WERI-Rb-1 (cell line): ENCODE measurements around the gene MAN2A2.

ENCODE experiments used
- DNase-seq: peaks from one replicate; pipeline ENCODE4 v3.0.0-alpha.2; 2020
- H3K27ac ChIP-seq: fragments of 250-450 bp; sonication (Bioruptor Pico); 2 replicates; pipeline ENCODE4 v1.5.1; 2020; ENCODE audit warnings: mild to moderate bottlenecking, moderate library complexity
- H3K27me3 ChIP-seq: fragments of 250-450 bp; sonication (Bioruptor Pico); 2 replicates; pipeline ENCODE4 v1.5.1; 2021; ENCODE audit warnings: mild to moderate bottlenecking, low read depth, moderate library complexity; ENCODE audit not compliant: insufficient read depth, severe bottlenecking
- H3K36me3 ChIP-seq: fragments of 250-450 bp; sonication (Bioruptor Pico); 2 replicates; pipeline ENCODE4 v1.5.1; 2020; ENCODE audit warnings: mild to moderate bottlenecking, moderate library complexity
- H3K4me3 ChIP-seq: 2 replicates; pipeline ENCODE4 v1.5.1; 2011; ENCODE audit warnings: low read depth, mild to moderate bottlenecking, control low read depth, low read length
- H3K9me3 ChIP-seq: fragments of 250-450 bp; sonication (Bioruptor Pico); 2 replicates; pipeline ENCODE4 v1.5.1; 2021; ENCODE audit warnings: mild to moderate bottlenecking, moderate library complexity; ENCODE audit not compliant: severe bottlenecking
- CTCF ChIP-seq: IDR thresholded peaks from 2 replicates; pipeline ENCODE4 v1.5.1; 2011; ENCODE audit warnings: low read depth, mild to moderate bottlenecking, control low read depth, inconsistent platforms, low read length

MAN2A2 gene

GRCh38 chr15:90877315-90877714 is 25.8 kb upstream of the MAN2A2 start:
- TF ChIP-seq CTCF, result no peak
- Histone ChIP-seq H3K27me3 (peaks cover 7% of the 10 kb centered on the region), H3K4me3 (no peak overlapping the region), H3K9me3 (no peaks in the 10 kb centered on the region), H3K27ac (no peak overlapping the region), H3K36me3 (no peaks in the 10 kb centered on the region)
- no peak for DNase-seq

GRCh38 chr15:90877996-90878395 is 25.1 kb upstream of the MAN2A2 start:
- no peak for TF ChIP-seq CTCF
- H3K4me3 ChIP-seq, result no peak overlapping the region
- no peak for DNase-seq
- H3K27ac ChIP-seq, result no peak overlapping the region
- H3K9me3 ChIP-seq, result no peaks in the 10 kb centered on the region
- H3K36me3 ChIP-seq, result no peaks in the 10 kb centered on the region
- H3K27me3 ChIP-seq, result no peaks in the 10 kb centered on the region

- TF ChIP-seq CTCF, result no peak
- no peak for DNase-seq
- Histone ChIP-seq H3K36me3 (no peaks in the 10 kb centered on the region), H3K27ac (no peak overlapping the region), H3K9me3 (no peaks in the 10 kb centered on the region), H3K4me3 (no peak overlapping the region), H3K27me3 (no peaks in the 10 kb centered on the region)
Observed at GRCh38 chr15:90878660-90879059, 24.4 kb upstream of the MAN2A2 start.

- Histone ChIP-seq H3K4me3 (no peak overlapping the region), H3K27me3 (no peaks in the 10 kb centered on the region), H3K36me3 (no peaks in the 10 kb centered on the region), H3K27ac (no peak overlapping the region), H3K9me3 (no peaks in the 10 kb centered on the region)
- no peak for TF ChIP-seq CTCF
- DNase-seq, result no peak
Observed at GRCh38 chr15:90879730-90880366, 23.3 kb upstream of the MAN2A2 start.

GRCh38 chr15:90880381-90881145 is 22.5 kb upstream of the MAN2A2 start:
- Histone ChIP-seq H3K27me3 (no peaks in the 10 kb centered on the region), H3K36me3 (no peaks in the 10 kb centered on the region), H3K4me3 (no peak overlapping the region), H3K27ac (no peak overlapping the region), H3K9me3 (no peaks in the 10 kb centered on the region)
- no peak for DNase-seq
- TF ChIP-seq CTCF, result no peak
